SK-N-SH (cell line): Measurements from ENCODE around the gene LCE1C. TPM values are rescaled to one million over a fixed set of nuclear protein-coding genes. Genes with fewer than 3 reads are reported as not detected.

Experiments used
- CTCF ChIA-PET: fragments of 300-600, 350-600 bp; formaldehyde crosslinking; extraction: SDS; loops from one replicate; lab custom pipeline; 2021; lab: Yijun Ruan, JAX
- POLR2A ChIA-PET: fragments of 350-600 bp; sonication (Branson Sonifier 250); formaldehyde crosslinking; extraction: SDS; loops from one replicate; lab custom pipeline; 2020; ENCODE audit warnings: antibody characterized with exemption, inconsistent platforms; lab: Yijun Ruan, JAX
- DNase-seq: peaks from one replicate; pipeline ENCODE4 v3.0.0; 2012
- H2AFZ ChIP-seq: fragments of 200-600 bp; sonication (generic); 2 replicates; pipeline ENCODE4 v1.8.1; 2016; ENCODE audit warnings: antibody characterized with exemption, mild to moderate bottlenecking, low read depth
- H3F3A ChIP-seq: fragments of 200-600 bp; sonication (generic); replicated peaks from 2 replicates; pipeline ENCODE3; 2016; ENCODE audit warnings: antibody characterized with exemption, mild to moderate bottlenecking; ENCODE audit not compliant: insufficient read depth
- H3K27ac ChIP-seq, 2 experiments: fragments of 200-500 bp in 1 of 2; fragments of 200-600 bp in 1 of 2; sonication (Bioruptor generic) in 1 of 2; sonication (generic), shearing (Covaris generic) in 1 of 2; 2 replicates each; pipeline versions ENCODE4 v1.5.1 to v1.6.1; 2014 to 2016; ENCODE audit warnings: low read depth in 2 of 2, inconsistent platforms in 1 of 2, low read length in 1 of 2, mild to moderate bottlenecking in 1 of 2, mixed read lengths in 1 of 2
- H3K27me3 ChIP-seq: fragments of 200-600 bp; sonication (generic), shearing (Covaris generic); 2 replicates; pipeline ENCODE4 v1.6.1; 2016; ENCODE audit warnings: mixed run types; ENCODE audit not compliant: insufficient read depth
- H3K36me3 ChIP-seq, 2 experiments: fragments of 200-500 bp in 1 of 2; fragments of 200-600 bp in 1 of 2; sonication (Bioruptor generic) in 1 of 2; sonication (generic) in 1 of 2; replicated peaks in 1 of 2; 2 replicates each; pipeline versions ENCODE3 to v1.5.1; 2014 to 2016; ENCODE audit warnings: low read length in 1 of 2, mild to moderate bottlenecking in 1 of 2; ENCODE audit not compliant: insufficient read depth in 2 of 2, control insufficient read depth in 1 of 2
- H3K4me1 ChIP-seq, 2 experiments: fragments of 200-500 bp in 1 of 2; fragments of 200-600 bp in 1 of 2; sonication (Bioruptor generic) in 1 of 2; sonication (generic), shearing (Covaris generic) in 1 of 2; 2 replicates each; pipeline versions ENCODE4 v1.5.1 to v1.6.1; 2014 to 2016; ENCODE audit warnings: low read depth in 1 of 2, low read length in 1 of 2, mixed run types in 1 of 2; ENCODE audit not compliant: insufficient read depth in 2 of 2, control insufficient read depth in 1 of 2
- H3K4me2 ChIP-seq: fragments of 200-600 bp; sonication (generic), shearing (Covaris generic); 2 replicates; pipeline ENCODE4 v1.6.1; 2017; ENCODE audit warnings: mixed run types
- H3K4me3 ChIP-seq, 2 experiments: fragments of 200-500 bp in 1 of 2; fragments of 200-600 bp in 1 of 2; sonication (Bioruptor generic) in 1 of 2; sonication (generic), shearing (Covaris generic) in 1 of 2; 2 replicates each; pipeline versions ENCODE4 v1.5.1 to v1.8.1; 2014 to 2016; ENCODE audit warnings: low read depth in 2 of 2, inconsistent platforms in 1 of 2, low read length in 1 of 2, mild to moderate bottlenecking in 1 of 2, mixed read lengths in 1 of 2, moderate library complexity in 1 of 2
- H3K79me2 ChIP-seq: fragments of 200-600 bp; sonication (generic); 2 replicates; pipeline ENCODE4 v1.8.1; 2017; ENCODE audit warnings: mild to moderate bottlenecking; ENCODE audit not compliant: insufficient read depth
- H3K9ac ChIP-seq: fragments of 200-600 bp; sonication (generic); 2 replicates; pipeline ENCODE4 v1.6.1; 2017; ENCODE audit warnings: mixed run types
- H3K9me2 ChIP-seq: fragments of 200-600 bp; sonication (generic); 2 replicates; pipeline ENCODE4 v1.6.1; 2017; ENCODE audit warnings: mixed run types
- H3K9me3 ChIP-seq: fragments of 200-600 bp; sonication (generic); 2 replicates; pipeline ENCODE4 v1.6.1; 2017; ENCODE audit warnings: mixed run types, mild to moderate bottlenecking, moderate library complexity
- H4K20me1 ChIP-seq: fragments of 200-600 bp; sonication (generic); 2 replicates; pipeline ENCODE4 v1.6.1; 2017; ENCODE audit warnings: mild to moderate bottlenecking, mixed run types; ENCODE audit not compliant: insufficient read depth
- CTCF ChIP-seq: fragments of 200-600 bp; sonication (generic); IDR thresholded peaks from 2 replicates; pipeline ENCODE4 v1.6.1; 2017; ENCODE audit warnings: antibody characterized with exemption, mild to moderate bottlenecking, moderate library complexity
- EZH2phosphoT487 ChIP-seq: fragments of 200-600 bp; sonication (generic); IDR thresholded peaks from 2 replicates; pipeline ENCODE4 v1.6.1; 2017; ENCODE audit warnings: low read depth, mixed run types, mild to moderate bottlenecking, antibody characterized with exemption, moderate library complexity, borderline replicate concordance
- FOSL2 ChIP-seq: IDR thresholded peaks from 2 replicates; pipeline ENCODE4 v1.4.0; 2012; ENCODE audit warnings: low read depth, mild to moderate bottlenecking, moderate library complexity, borderline replicate concordance
- GABPA ChIP-seq: IDR thresholded peaks from 2 replicates; pipeline ENCODE4 v1.4.0; 2012; ENCODE audit warnings: low read depth, mild to moderate bottlenecking
- GATA2 ChIP-seq: sonication (generic); formaldehyde crosslinking; IDR thresholded peaks from 2 replicates; pipeline ENCODE4 v1.5.0; 2020; ENCODE audit warnings: mild to moderate bottlenecking, missing genetic modification reagents
- MEF2A ChIP-seq: IDR thresholded peaks from 2 replicates; pipeline ENCODE4 v1.4.0; 2012; ENCODE audit warnings: low read depth, borderline replicate concordance
- MXI1 ChIP-seq: IDR thresholded peaks from 2 replicates; pipeline ENCODE4 v1.6.1; 2012; ENCODE audit warnings: mild to moderate bottlenecking, low read depth, low read length, improper control_type of control experiment
- NFIC ChIP-seq: IDR thresholded peaks from 2 replicates; pipeline ENCODE4 v1.4.0; 2012; ENCODE audit warnings: borderline replicate concordance
- RAD21 ChIP-seq: IDR thresholded peaks from 2 replicates; pipeline ENCODE4 v1.6.1; 2012; ENCODE audit warnings: mild to moderate bottlenecking, low read length
- RFX5 ChIP-seq: IDR thresholded peaks from 2 replicates; pipeline ENCODE4 v1.6.1; 2012; ENCODE audit warnings: mild to moderate bottlenecking, improper control_type of control experiment, low read length
- USF1 ChIP-seq: IDR thresholded peaks from 2 replicates; pipeline ENCODE4 v1.4.0; 2012; ENCODE audit warnings: low read depth, borderline replicate concordance
- YY1 ChIP-seq: IDR thresholded peaks from 2 replicates; pipeline ENCODE4 v1.4.0; 2012; ENCODE audit warnings: low read depth, mild to moderate bottlenecking
- WGBS: methylation state at CpG from one replicate; pipeline ENCODE4 v1.1.6; 2017; ENCODE audit warnings: low lambda C conversion rate; 5-methylcytosine and 5-hydroxymethylcytosine counted together
- polyA plus RNA-seq, 3 experiments: library from polyadenylated mRNA; depleted of rRNA; stranded (reverse); fragments of >200 nt; gene quantifications; 2 replicates each; pipeline ENCODE4 v1.2.3, GENCODE V29; 2012

Gene LCE1C
- polyA plus RNA-seq, 1 of the 3 experiments (the other 2 are of a cell fraction), result not detected

GRCh38 chr1:152801333-152801732 is 5.1 kb downstream of the LCE1C start:
- H3K36me3 ChIP-seq, result no peaks in the 10 kb centered on the region
- no peak overlapping the region for H3K27ac ChIP-seq
- no peaks in the 10 kb centered on the region for H3K9me2 ChIP-seq
- H3K4me1 ChIP-seq, result no peaks in the 10 kb centered on the region
- no peak overlapping the region for H3K4me2 ChIP-seq
- no peak overlapping the region for H2AFZ ChIP-seq
- CTCF ChIA-PET, result interaction anchor here (0.6 kb wide), 1 partner anchor 128 kb away, joined by 3 read pairs; no protein-coding TSS in a partner anchor
- TF ChIP-seq CTCF (no peak), RAD21 (no peak), FOSL2 (no peak), MEF2A (no peak), RFX5 (no peak), GABPA (no peak), GATA2 (CRISPR knock-in tag) (no peak), USF1 (no peak), EZH2phosphoT487 (no peak)
- TF ChIP-seq, all 33 proteins: peak for 0
- H3F3A ChIP-seq, result no peaks in the 10 kb centered on the region
- 0% methylated on average over 1 of the region's 1 CpG for WGBS
- no peak overlapping the region for H3K4me3 ChIP-seq
- no peak overlapping the region for H3K9ac ChIP-seq
- H3K27me3 ChIP-seq, result no peaks in the 10 kb centered on the region; the same call in 1 of the 2 replicates
- POLR2A ChIA-PET, result no interaction called here
- H3K79me2 ChIP-seq, result no peaks in the 10 kb centered on the region
- H4K20me1 ChIP-seq, result no peaks in the 10 kb centered on the region
- H3K9me3 ChIP-seq, result no peaks in the 10 kb centered on the region
- no peak for DNase-seq

- Histone ChIP-seq H3K9me2 (no peaks in the 10 kb centered on the region), H3K27ac (no peak within 1 kb of the TSS), H3K4me1 (no peaks in the 10 kb centered on the region), H3K9ac (no peak within 1 kb of the TSS), H3K79me2 (no peaks in the 10 kb centered on the region), H2AFZ (no peak within 1 kb of the TSS), H3K36me3 (no peaks in the 10 kb centered on the region), H4K20me1 (no peaks in the 10 kb centered on the region), H3K4me2 (no peak within 1 kb of the TSS), H3K9me3 (no peaks in the 10 kb centered on the region), H3F3A (no peaks in the 10 kb centered on the region), H3K27me3 (no peaks in the 10 kb centered on the region), H3K4me3 (no peak within 1 kb of the TSS)
- POLR2A ChIA-PET, result no interaction called here
- no peak for DNase-seq
- no peak for TF ChIP-seq FOSL2
- no peak for TF ChIP-seq YY1
- TF ChIP-seq MEF2A, result no peak
- no peak for TF ChIP-seq MXI1
- TF ChIP-seq NFIC, result no peak
- no peak for TF ChIP-seq RFX5
- 0% methylated on average over 1 of the region's 3 CpGs for WGBS
- CTCF ChIA-PET, result no interaction called here
These were observed 10.0 kb downstream of the LCE1C start, which contains the start of gene LCE1D for GRCh38 chr1:152796421-152796820. TSS of gene LCE1D (plus strand) at chr1:152796721. CDS start at chr1:152797795, 1,074 bp downstream.
